Measurements from ENCODE around the gene BCAS1.
"Not testable (repeated sequence)": the region's sequence is repeated elsewhere in the genome, so short reads cannot be mapped to it uniquely, and the experiment has no call there.

The BCAS1 gene

DNA sequence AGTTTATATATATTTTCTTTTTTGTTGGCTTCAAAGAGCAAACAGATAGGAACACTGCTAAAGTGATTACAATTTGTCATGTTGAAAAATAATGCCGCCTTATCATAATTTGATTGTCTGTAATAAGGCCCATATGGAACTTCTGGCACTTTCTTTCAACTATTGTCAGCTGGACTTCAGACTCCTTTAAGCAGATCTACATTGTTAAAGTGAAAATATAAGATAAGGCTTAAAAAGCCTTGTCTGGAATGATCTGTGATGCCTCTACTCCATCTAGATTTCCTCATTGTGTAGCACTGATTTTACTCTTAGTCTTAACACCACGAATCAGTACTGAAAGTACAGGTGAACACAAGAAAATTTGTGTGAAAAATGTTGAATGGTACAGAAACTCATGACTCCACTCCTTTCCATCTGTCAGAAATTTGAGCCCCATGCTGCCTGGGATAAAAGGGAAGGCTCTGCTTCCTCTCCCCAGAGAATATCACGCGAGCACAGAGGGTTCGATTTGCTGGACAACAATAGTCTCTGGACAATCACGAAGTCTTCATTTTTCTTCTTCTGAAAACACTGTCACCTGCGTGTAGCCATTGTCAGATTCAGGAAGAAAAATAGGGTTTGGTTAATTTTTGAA lies 56.0 kb downstream of the BCAS1 start:
- no peak for DNase-seq

GRCh38 chr20:54013471-54013870 lies 56.9 kb downstream of the BCAS1 start:
- no peak for DNase-seq

GRCh38 chr20:54011346-54011745 lies 59.0 kb downstream of the BCAS1 start:
- no peak for DNase-seq

DNA sequence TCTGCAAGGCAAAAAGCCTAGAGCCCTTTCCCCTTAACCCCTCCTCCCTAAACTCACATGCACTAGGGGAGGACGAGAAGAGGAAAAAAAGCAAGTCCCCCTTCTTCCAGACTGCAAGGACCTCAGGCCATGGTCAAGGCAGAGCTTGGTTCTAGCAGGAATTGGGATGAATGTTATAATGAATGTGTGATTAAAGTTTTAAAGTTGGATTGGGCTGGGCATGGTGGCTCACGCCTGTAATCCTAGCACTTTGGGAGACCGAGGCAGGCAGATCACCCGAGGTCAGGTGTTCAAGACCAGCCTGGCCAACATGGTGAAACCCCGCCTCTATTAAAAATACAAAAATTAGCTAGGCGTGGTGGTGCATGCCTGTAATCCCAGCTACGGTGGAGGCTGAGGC lies 64.2 kb downstream of the BCAS1 start:
- not testable (repeated sequence) for DNase-seq

DNA sequence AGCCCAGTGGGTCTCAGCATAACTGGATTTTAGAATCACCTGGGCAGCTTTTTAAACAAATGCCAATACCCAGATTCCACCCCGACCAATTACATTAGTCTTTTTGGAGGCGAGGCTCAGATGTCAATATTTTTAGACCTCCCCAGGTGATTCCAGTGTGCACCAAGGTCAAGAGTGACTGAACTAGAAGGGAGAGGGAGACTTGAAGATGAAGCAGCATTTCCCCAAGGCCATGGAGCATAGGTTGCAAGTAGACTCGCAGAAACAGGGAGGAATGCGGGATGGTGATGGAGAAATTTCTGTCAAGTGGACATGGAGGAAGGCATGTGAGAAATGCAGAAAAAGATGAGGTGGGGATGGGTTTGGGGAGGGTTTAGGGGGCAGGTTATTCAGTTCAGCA lies 64.9 kb downstream of the BCAS1 start:
- no peak for DNase-seq

- no peak for DNase-seq
These were observed 65.9 kb downstream of the BCAS1 start for GRCh38 chr20:54004445-54004844.

GRCh38 chr20:54002741-54003140 lies 67.7 kb downstream of the BCAS1 start:
- DNase-seq: no peak

DNA sequence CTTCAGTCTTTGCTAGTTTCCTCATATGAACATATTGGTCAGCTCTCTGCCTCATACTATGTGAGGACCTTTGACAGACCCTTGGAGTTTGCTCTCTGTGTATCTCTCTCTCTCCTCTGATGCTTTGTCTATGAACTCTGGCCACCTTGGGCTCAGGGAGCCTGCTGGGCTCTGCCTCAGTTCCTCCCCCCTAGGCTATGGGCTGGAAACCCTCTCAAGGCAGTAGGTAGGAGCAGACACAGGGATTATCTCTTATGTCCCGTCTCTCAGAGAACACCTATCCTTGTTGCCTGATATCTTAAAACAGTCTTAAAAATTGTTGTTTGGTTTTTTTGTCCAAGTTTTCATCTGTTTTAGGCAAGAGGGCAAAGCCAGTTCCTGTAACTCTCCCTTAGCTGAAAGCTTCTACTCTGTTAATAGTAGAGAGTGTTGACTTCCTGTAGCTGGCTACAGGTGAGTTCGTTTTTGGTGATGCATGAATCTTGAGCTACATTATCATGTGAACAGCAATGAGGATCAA lies 68.3 kb downstream of the BCAS1 start:
- DNase-seq: no peak

- DNase-seq: no peak
These were observed 69.5 kb downstream of the BCAS1 start for GRCh38 chr20:54000914-54001313.

DNA sequence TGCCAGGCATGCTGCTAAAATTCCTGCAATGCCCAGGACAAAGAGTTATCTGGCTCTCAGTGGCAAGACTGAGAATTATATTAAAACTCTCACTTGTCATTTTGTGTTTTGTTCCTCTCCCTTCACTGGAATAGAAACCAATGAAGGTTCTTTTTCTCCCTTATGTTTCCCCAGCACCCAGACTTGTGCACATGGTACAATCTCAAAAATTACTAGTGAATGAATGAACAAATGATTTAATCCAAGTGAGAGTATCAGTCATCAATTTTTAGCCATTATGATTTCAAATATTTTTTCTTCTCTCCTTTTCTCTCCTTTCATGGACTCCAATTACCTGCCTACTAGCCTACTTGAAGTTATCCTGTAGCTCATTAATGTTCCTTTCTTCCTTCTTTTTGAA lies 70.1 kb downstream of the BCAS1 start:
- DNase-seq: no peak

DNA sequence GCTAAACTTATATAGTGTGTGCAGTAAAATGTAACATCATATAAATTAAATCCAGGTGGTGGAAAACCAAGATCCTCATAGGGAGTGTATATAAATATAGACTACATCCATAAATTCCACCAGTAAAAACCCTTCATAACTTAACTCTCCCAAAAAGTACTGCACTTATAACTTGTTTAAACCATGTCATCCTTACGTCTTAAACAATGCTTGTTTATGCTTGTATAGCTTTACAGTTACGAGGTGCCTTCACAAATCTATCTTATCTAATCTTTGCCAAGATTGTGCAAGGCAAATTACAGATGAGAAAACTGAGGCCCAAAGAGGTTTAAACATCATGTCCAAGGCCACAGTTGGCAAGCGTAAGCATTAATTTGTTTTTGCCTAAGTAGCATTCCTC lies 71.3 kb downstream of the BCAS1 start:
- DNase-seq: no peak

DNA sequence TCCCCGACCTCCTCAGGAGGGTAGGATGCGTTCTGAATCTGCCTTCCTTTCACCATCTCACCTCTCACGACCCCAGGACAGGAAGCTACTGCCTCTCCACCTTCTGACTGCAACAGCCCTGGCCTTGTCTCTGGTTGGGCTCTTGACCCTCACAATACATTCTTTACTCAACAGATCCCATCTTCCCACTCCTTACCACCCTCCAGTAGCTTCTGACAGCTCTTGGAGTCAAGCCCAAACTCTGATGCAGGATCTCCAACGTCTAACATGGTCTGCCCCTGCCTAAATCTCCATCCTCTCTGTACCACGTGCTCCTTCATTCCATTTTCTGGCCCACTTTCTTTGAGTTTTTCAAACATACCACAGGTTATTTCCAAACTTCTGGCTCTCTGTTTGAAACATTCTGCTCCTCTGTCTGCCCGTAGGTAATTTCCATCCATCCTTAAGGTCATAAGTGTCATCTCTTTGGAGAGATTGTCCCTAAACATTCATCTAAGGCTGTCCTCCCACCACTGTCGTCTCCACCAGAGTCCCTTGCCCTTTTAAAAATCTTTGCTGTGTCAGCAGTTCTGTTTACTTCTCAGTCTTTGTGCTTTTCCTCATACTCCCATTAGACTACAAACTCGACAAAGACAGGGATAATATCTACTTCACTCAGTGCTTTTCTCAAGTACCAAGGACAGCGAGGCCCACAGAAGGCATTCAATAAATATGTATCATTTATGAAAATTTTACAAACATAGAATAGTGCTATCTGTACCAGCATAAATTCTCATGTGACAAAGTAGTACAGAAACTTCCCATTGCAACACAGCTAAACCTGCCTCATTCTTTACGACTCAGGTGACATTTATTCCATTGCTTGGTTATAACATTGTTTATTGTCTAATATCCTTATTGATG lies 73.6 kb downstream of the BCAS1 start:
- DNase-seq: no peak

GRCh38 chr20:53995949-53996348 lies 74.4 kb downstream of the BCAS1 start:
- no peak for DNase-seq

- no peak for DNase-seq
These were observed 76.3 kb downstream of the BCAS1 start for GRCh38 chr20:53994088-53994487.

DNA sequence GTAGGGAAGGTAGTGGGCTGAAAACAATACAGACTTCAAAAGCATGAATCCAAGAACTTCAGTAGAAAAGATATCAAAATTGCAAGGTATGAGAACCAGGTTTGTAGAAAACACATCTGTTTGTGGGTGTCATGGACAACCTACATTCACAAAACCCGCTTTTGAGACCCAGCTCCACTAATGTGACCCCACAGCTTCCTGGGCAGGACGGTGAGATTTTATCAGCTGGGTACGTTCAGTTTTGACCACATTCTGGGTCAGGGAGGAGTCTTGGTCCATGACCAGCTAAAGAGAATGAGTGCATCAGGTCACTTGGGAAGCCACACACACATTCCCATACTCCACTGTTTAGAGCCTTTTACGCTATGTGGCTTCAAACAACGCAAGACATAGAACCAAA lies 77.1 kb downstream of the BCAS1 start:
- no peak for DNase-seq

GRCh38 chr20:53990768-53991450 lies 79.5 kb downstream of the BCAS1 start:
- no peak for DNase-seq

- no peak for DNase-seq
These were observed 80.4 kb downstream of the BCAS1 start for GRCh38 chr20:53990003-53990402.

DNA sequence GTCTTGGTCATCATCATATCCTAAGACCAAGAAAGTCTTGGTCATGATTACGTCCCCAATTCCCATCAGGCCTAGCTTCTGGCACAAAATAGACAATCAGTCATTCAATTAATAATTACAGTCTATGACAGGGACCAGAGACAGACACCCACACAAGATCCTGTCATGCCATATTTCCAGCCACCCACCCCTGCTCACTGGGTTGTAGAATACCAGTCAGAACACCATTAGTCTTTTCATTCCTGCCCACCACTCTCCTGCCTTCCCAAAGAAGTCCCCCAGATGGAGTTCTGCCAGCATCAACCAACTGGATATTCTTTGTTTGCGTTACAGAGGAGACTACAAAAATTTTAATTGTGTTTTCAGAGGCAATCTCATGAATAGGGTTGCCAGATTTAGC lies 81.0 kb downstream of the BCAS1 start:
- no peak for DNase-seq

GRCh38 chr20:53986037-53986650 lies 84.2 kb downstream of the BCAS1 start:
- DNase-seq: no peak

DNA sequence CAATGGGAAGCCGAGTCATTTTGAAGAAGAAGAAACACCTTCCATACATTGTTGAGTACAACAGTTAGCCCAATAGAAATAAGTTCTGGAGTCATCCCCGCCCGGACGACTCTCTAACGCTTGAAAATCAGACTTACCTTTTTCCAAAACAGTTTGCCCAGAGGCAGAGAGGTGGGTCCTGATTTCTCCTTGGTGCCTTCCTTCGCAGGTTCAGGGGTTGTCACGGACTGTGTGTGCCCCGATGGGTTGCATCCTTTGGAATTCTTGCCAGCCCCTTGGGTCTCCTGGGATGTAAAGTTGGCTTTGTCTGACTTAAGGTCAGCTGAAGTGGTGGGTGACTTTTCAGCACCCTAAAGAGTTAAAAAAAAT lies 85.3 kb downstream of the BCAS1 start:
- DNase-seq: no peak

GRCh38 chr20:53984356-53985149 lies 85.8 kb downstream of the BCAS1 start:
- no peak for DNase-seq

- DNase-seq: no peak
These were observed 87.0 kb downstream of the BCAS1 start for GRCh38 chr20:53983401-53983800.
